ENCODE results near the gene CCDC88A.
A peak's percentile ranks its signal among the peaks of the same experiment; 100 is the strongest.

- TF ChIP-seq CTCF (IDR thresholded peaks at IDR 0.05; ENCODE audit: low read depth, low read length) (peak; percentile 54), POLR2A (IDR thresholded peaks at IDR 0.05; ENCODE audit: extremely low read depth, insufficient read length) (no peak)
Measured at GRCh38 chr2:55431982-55432627, 12.4 kb upstream of the CCDC88A start.
